HEK293 (cell line): ENCODE data around the gene RIMKLB.

Source experiments
- CTCF ChIA-PET: fragments of 350-600 bp; formaldehyde crosslinking; extraction: SDS; loops from one replicate; lab custom pipeline; 2021; ENCODE audit warnings: antibody characterized with exemption; lab: Yijun Ruan, JAX
- POLR2A ChIA-PET: fragments of 300-600 bp; formaldehyde crosslinking; extraction: SDS; loops from one replicate; lab custom pipeline; 2020; ENCODE audit warnings: antibody characterized with exemption, inconsistent platforms; lab: Yijun Ruan, JAX
- H3K27ac ChIP-seq: fragments of 200-500 bp; sonication (Bioruptor generic); 2 replicates; pipeline ENCODE4 v1.5.1; 2014; ENCODE audit warnings: low read depth, low read length, control low read depth, inconsistent platforms; ENCODE audit errors: extremely low read depth
- H3K36me3 ChIP-seq, 2 experiments: fragments of 200-500 bp in 1 of 2; sonication (Bioruptor generic) in 1 of 2; 1 replicate in 1 of 2; 2 replicates in 1 of 2; pipeline ENCODE4 v1.5.1; 2014 to 2017; ENCODE audit warnings: inconsistent platforms in 2 of 2, low read length in 2 of 2; ENCODE audit not compliant: control insufficient read depth in 2 of 2, insufficient read depth in 1 of 2
- H3K4me1 ChIP-seq: fragments of 200-500 bp; sonication (Bioruptor generic); 2 replicates; pipeline ENCODE4 v1.5.1; 2014; ENCODE audit warnings: mild to moderate bottlenecking, low read length, inconsistent platforms; ENCODE audit not compliant: control insufficient read depth, insufficient read depth
- H3K4me3 ChIP-seq: 2 replicates; pipeline ENCODE4 v1.5.1; 2011; ENCODE audit warnings: low read depth, mild to moderate bottlenecking, control low read depth, low read length, moderate library complexity
- H3K9me3 ChIP-seq: fragments of 200-500 bp; sonication (Bioruptor generic); 2 replicates; pipeline ENCODE4 v1.5.1; 2014; ENCODE audit warnings: low read depth, low read length, inconsistent platforms; ENCODE audit not compliant: control insufficient read depth, insufficient read depth
- AEBP2 ChIP-seq: fragments of 450-650 bp; formaldehyde crosslinking; IDR thresholded peaks from 2 replicates; pipeline ENCODE4 v1.5.1; 2016; ENCODE audit warnings: missing biosample characterization, missing genetic modification characterization, borderline replicate concordance
- ELK4 ChIP-seq: IDR thresholded peaks from 2 replicates; pipeline ENCODE4 v1.6.1; 2011; ENCODE audit warnings: mild to moderate bottlenecking, low read depth, low read length, borderline replicate concordance
- GFI1B ChIP-seq: fragments of 450-650 bp; formaldehyde crosslinking; IDR thresholded peaks from 2 replicates; pipeline ENCODE4 v1.5.1; 2016; ENCODE audit warnings: missing biosample characterization, missing genetic modification characterization
- GLI4 ChIP-seq: fragments of 450-650 bp; formaldehyde crosslinking; IDR thresholded peaks from 2 replicates; pipeline ENCODE4 v1.5.1; 2016; ENCODE audit warnings: missing biosample characterization, missing genetic modification characterization
- GLIS1 ChIP-seq: fragments of 450-650 bp; formaldehyde crosslinking; IDR thresholded peaks from 2 replicates; pipeline ENCODE4 v1.5.1; 2016; ENCODE audit warnings: missing biosample characterization, missing genetic modification characterization
- KLF10 ChIP-seq: fragments of 450-650 bp; IDR thresholded peaks from 2 replicates; pipeline ENCODE4 v1.5.1; 2018; ENCODE audit warnings: missing biosample characterization, mild to moderate bottlenecking, missing genetic modification characterization
- MZF1 ChIP-seq: fragments of 450-650 bp; formaldehyde crosslinking; IDR thresholded peaks from 2 replicates; pipeline ENCODE4 v1.5.1; 2017; ENCODE audit warnings: missing biosample characterization, missing genetic modification characterization, borderline replicate concordance
- PRDM1 ChIP-seq: fragments of 450-650 bp; formaldehyde crosslinking; IDR thresholded peaks from 2 replicates; pipeline ENCODE4; 2016; ENCODE audit warnings: missing biosample characterization, missing genetic modification characterization
- REPIN1 ChIP-seq: fragments of 450-650 bp; formaldehyde crosslinking; IDR thresholded peaks from 2 replicates; pipeline ENCODE4 v1.5.1; 2017; ENCODE audit warnings: missing biosample characterization, missing genetic modification characterization, low read depth
- ZBTB17 ChIP-seq: fragments of 450-650 bp; formaldehyde crosslinking; IDR thresholded peaks from 2 replicates; pipeline ENCODE4 v1.5.1; 2016; ENCODE audit warnings: missing biosample characterization, missing genetic modification characterization
- ZEB2 ChIP-seq: fragments of 450-650 bp; formaldehyde crosslinking; IDR thresholded peaks from 2 replicates; pipeline ENCODE4 v1.5.1; 2016; ENCODE audit warnings: missing biosample characterization, missing genetic modification characterization
- ZFHX2 ChIP-seq: fragments of 450-650 bp; formaldehyde crosslinking; conservative IDR thresholded peaks from 2 replicates; pipeline ENCODE4 v1.5.1; 2016; ENCODE audit warnings: missing biosample characterization, missing genetic modification characterization
- ZFP69B ChIP-seq: fragments of 450-650 bp; formaldehyde crosslinking; IDR thresholded peaks from 2 replicates; pipeline ENCODE4 v1.5.1; 2016; ENCODE audit warnings: missing biosample characterization, missing genetic modification characterization
- ZIC2 ChIP-seq: fragments of 450-650 bp; formaldehyde crosslinking; IDR thresholded peaks from 2 replicates; pipeline ENCODE4 v1.5.1; 2016; ENCODE audit warnings: missing biosample characterization, missing genetic modification characterization
- ZNF184 ChIP-seq: fragments of 450-650 bp; IDR thresholded peaks from 2 replicates; pipeline ENCODE4 v1.5.1; 2018; ENCODE audit warnings: missing biosample characterization, mild to moderate bottlenecking, missing genetic modification characterization
- ZNF335 ChIP-seq: fragments of 450-650 bp; formaldehyde crosslinking; conservative IDR thresholded peaks from 2 replicates; pipeline ENCODE4 v1.5.1; 2016; ENCODE audit warnings: missing biosample characterization, missing genetic modification characterization
- ZNF354C ChIP-seq: fragments of 450-650 bp; formaldehyde crosslinking; IDR thresholded peaks from 2 replicates; pipeline ENCODE4 v1.5.1; 2016; ENCODE audit warnings: missing biosample characterization, missing genetic modification characterization, low read depth, borderline replicate concordance
- ZNF366 ChIP-seq: fragments of 450-650 bp; formaldehyde crosslinking; conservative IDR thresholded peaks from 2 replicates; pipeline ENCODE4 v1.5.1; 2016; ENCODE audit warnings: missing biosample characterization, missing genetic modification characterization
- ZNF394 ChIP-seq: fragments of 450-650 bp; formaldehyde crosslinking; IDR thresholded peaks from 2 replicates; pipeline ENCODE4 v1.5.1; 2016; ENCODE audit warnings: missing biosample characterization, missing genetic modification characterization, mild to moderate bottlenecking, moderate library complexity, borderline replicate concordance
- ZNF404 ChIP-seq: fragments of 450-650 bp; formaldehyde crosslinking; IDR thresholded peaks from 2 replicates; pipeline ENCODE4 v1.5.1; 2017; ENCODE audit warnings: missing biosample characterization, missing genetic modification characterization
- ZNF426 ChIP-seq: fragments of 450-650 bp; formaldehyde crosslinking; IDR thresholded peaks from 2 replicates; pipeline ENCODE4 v1.5.1; 2017; ENCODE audit warnings: missing biosample characterization, missing genetic modification characterization, mild to moderate bottlenecking, inconsistent platforms, moderate library complexity
- ZNF521 ChIP-seq: fragments of 450-650 bp; formaldehyde crosslinking; IDR thresholded peaks from 2 replicates; pipeline ENCODE4 v1.5.1; 2017; ENCODE audit warnings: missing biosample characterization, mild to moderate bottlenecking, missing genetic modification characterization
- ZNF558 ChIP-seq: fragments of 450-650 bp; formaldehyde crosslinking; IDR thresholded peaks from 2 replicates; pipeline ENCODE4 v1.5.1; 2016; ENCODE audit warnings: missing biosample characterization, missing genetic modification characterization
- ZNF654 ChIP-seq: fragments of 450-650 bp; formaldehyde crosslinking; IDR thresholded peaks from 2 replicates; pipeline ENCODE4 v1.5.1; 2016; ENCODE audit warnings: low read depth, missing biosample characterization, missing genetic modification characterization
- ZNF701 ChIP-seq: fragments of 450-650 bp; formaldehyde crosslinking; IDR thresholded peaks from 2 replicates; pipeline ENCODE4 v1.5.1; 2016; ENCODE audit warnings: missing biosample characterization, missing genetic modification characterization
- ZNF76 ChIP-seq: fragments of 450-650 bp; formaldehyde crosslinking; IDR thresholded peaks from 2 replicates; pipeline ENCODE4; 2016; ENCODE audit warnings: low read depth, missing biosample characterization, missing genetic modification characterization, borderline replicate concordance
- ZNF792 ChIP-seq: fragments of 450-650 bp; formaldehyde crosslinking; IDR thresholded peaks from 2 replicates; pipeline ENCODE4 v1.5.1; 2016; ENCODE audit warnings: missing biosample characterization, missing genetic modification characterization
- ZSCAN23 ChIP-seq: fragments of 450-650 bp; formaldehyde crosslinking; IDR thresholded peaks from 2 replicates; pipeline ENCODE4 v1.5.1; 2016; ENCODE audit warnings: missing biosample characterization, missing genetic modification characterization

The RIMKLB gene

GRCh38 chr12:8771072-8771471 is 73.3 kb downstream of the RIMKLB start:
- TF ChIP-seq ZNF366 (tag by site-specific recombination): no peak
- peak; percentile 65; the same call in 1 of the 2 replicates for TF ChIP-seq PRDM1
- H3K4me1 ChIP-seq: no peaks in the 10 kb centered on the region
- ChIA-PET CTCF (interaction anchor here (2.1 kb wide), 1 partner anchor 53 kb away, joined by 5 read pairs; no protein-coding TSS in a partner anchor), POLR2A (no interaction called here)
- no peaks in the 10 kb centered on the region for H3K9me3 ChIP-seq
- no peak overlapping the region for H3K4me3 ChIP-seq
- no peak overlapping the region for H3K27ac ChIP-seq
- peaks cover 0 to 16% of the 10 kb centered on the region in 2 experiments; a peak in 2 of 3 replicates for H3K36me3 ChIP-seq

- peaks cover 0 to 18% of the 10 kb centered on the region in 2 experiments; a peak in 2 of 3 replicates for H3K36me3 ChIP-seq
- H3K4me1 ChIP-seq: no peaks in the 10 kb centered on the region
- ChIA-PET CTCF (no interaction called here), POLR2A (no interaction called here)
- no peak overlapping the region for H3K27ac ChIP-seq
- no peak for TF ChIP-seq ZIC2 (tag by site-specific recombination)
- no peak for TF ChIP-seq ZFP69B (tag by site-specific recombination)
- no peak for TF ChIP-seq ZNF558 (tag by site-specific recombination)
- TF ChIP-seq ZNF404 (tag by site-specific recombination): no peak
- no peak for TF ChIP-seq ZNF335 (tag by site-specific recombination)
- TF ChIP-seq ZNF426: no peak
- TF ChIP-seq ZFHX2 (tag by site-specific recombination): no peak
- TF ChIP-seq ZNF184: no peak
- TF ChIP-seq ZNF792 (tag by site-specific recombination): no peak
- TF ChIP-seq ZEB2 (tag by site-specific recombination): no peak
- no peak for TF ChIP-seq AEBP2 (tag by site-specific recombination)
- no peak for TF ChIP-seq GLIS1 (tag by site-specific recombination)
- H3K9me3 ChIP-seq: no peaks in the 10 kb centered on the region
- H3K4me3 ChIP-seq: no peak overlapping the region
Measured at GRCh38 chr12:8773461-8773860, 75.7 kb downstream of the RIMKLB start.

GRCh38 chr12:8779281-8779680 is 81.5 kb downstream of the RIMKLB start:
- ChIA-PET CTCF (interaction anchor here (0.6 to 0.9 kb wide), 2 partner anchors 73 to 74 kb away, joined by 4 read pairs; no protein-coding TSS in a partner anchor), POLR2A (no interaction called here)
- H3K36me3 ChIP-seq: peaks cover 7 to 12% of the 10 kb centered on the region in 2 experiments; a peak in 2 of 3 replicates
- no peak overlapping the region for H3K27ac ChIP-seq
- no peaks in the 10 kb centered on the region for H3K9me3 ChIP-seq
- no peak for TF ChIP-seq MZF1
- no peak for TF ChIP-seq ZIC2 (tag by site-specific recombination)
- TF ChIP-seq GLI4 (tag by site-specific recombination): no peak
- no peak for TF ChIP-seq ZNF654 (tag by site-specific recombination)
- no peaks in the 10 kb centered on the region for H3K4me1 ChIP-seq
- H3K4me3 ChIP-seq: no peak overlapping the region

- H3K36me3 ChIP-seq: peaks cover 7 to 12% of the 10 kb centered on the region in 2 experiments; a peak in 2 of 3 replicates
- H3K27ac ChIP-seq: no peak overlapping the region
- ChIA-PET POLR2A (no interaction called here), CTCF (interaction anchor here (0.5 to 0.7 kb wide), 4 partner anchors 73 to 114 kb away, joined by 3 to 4 read pairs (median 3); no protein-coding TSS in a partner anchor)
- no peaks in the 10 kb centered on the region for H3K4me1 ChIP-seq
- no peaks in the 10 kb centered on the region for H3K9me3 ChIP-seq
- no peak overlapping the region for H3K4me3 ChIP-seq
- TF ChIP-seq ZNF558 (tag by site-specific recombination): no peak
- no peak for TF ChIP-seq ZNF76 (tag by site-specific recombination)
- no peak for TF ChIP-seq GFI1B
- TF ChIP-seq ZNF354C (tag by site-specific recombination): no peak
- TF ChIP-seq REPIN1 (tag by site-specific recombination): no peak
- no peak for TF ChIP-seq KLF10
- TF ChIP-seq ZNF521 (tag by site-specific recombination): no peak
- no peak for TF ChIP-seq ZNF394
- TF ChIP-seq ELK4: no peak
- no peak for TF ChIP-seq ZBTB17 (tag by site-specific recombination)
- TF ChIP-seq ZNF701: no peak
- no peak for TF ChIP-seq ZSCAN23 (tag by site-specific recombination)
Measured at GRCh38 chr12:8779862-8780261, 82.1 kb downstream of the RIMKLB start.
